Astrocyte (in vitro differentiated cells and primary cell): Measurements from ENCODE around the gene JMJD1C. TPM values are rescaled to one million over a fixed set of nuclear protein-coding genes. Genes with fewer than 3 reads are reported as not detected.

Experiments
- DNase-seq: peaks from one replicate; pipeline ENCODE4 v3.0.0-alpha.2; 2010; ENCODE audit warnings: low read depth
- FAIRE-seq: peaks from 2 replicates; lab custom pipeline; 2011; peaks lifted over from hg19 to GRCh38; lab: Jason Lieb, UNC
- H2AFZ ChIP-seq: 2 replicates; pipeline ENCODE4 v1.6.0; 2012; ENCODE audit warnings: low read depth, low read length, inconsistent platforms
- H3K27ac ChIP-seq: 2 replicates; pipeline ENCODE4 v1.5.1; 2011; ENCODE audit warnings: low read depth, low read length, inconsistent platforms
- H3K27me3 ChIP-seq: 2 replicates; pipeline ENCODE4 v1.6.0; 2011; ENCODE audit warnings: low read length, inconsistent platforms; ENCODE audit not compliant: insufficient read depth
- H3K36me3 ChIP-seq: 2 replicates; pipeline ENCODE4 v1.5.1; 2011; ENCODE audit warnings: low read length, inconsistent platforms; ENCODE audit not compliant: insufficient read depth
- H3K4me1 ChIP-seq: 2 replicates; pipeline ENCODE4 v1.5.1; 2011; ENCODE audit warnings: low read length, inconsistent platforms; ENCODE audit not compliant: insufficient read depth
- H3K4me2 ChIP-seq: 2 replicates; pipeline ENCODE4 v1.6.0; 2012; ENCODE audit warnings: low read length, inconsistent platforms
- H3K4me3 ChIP-seq: 2 replicates; pipeline ENCODE4 v1.5.1; 2011; ENCODE audit warnings: low read depth, mild to moderate bottlenecking, low read length, inconsistent platforms; ENCODE audit not compliant: insufficient read depth
- H3K79me2 ChIP-seq: 2 replicates; pipeline ENCODE4 v1.6.0; 2012; ENCODE audit warnings: mild to moderate bottlenecking, low read length, inconsistent platforms; ENCODE audit not compliant: insufficient read depth
- H3K9ac ChIP-seq: 2 replicates; pipeline ENCODE4 v1.6.0; 2012; ENCODE audit warnings: mild to moderate bottlenecking, low read length, inconsistent platforms
- H3K9me3 ChIP-seq: 2 replicates; pipeline ENCODE4 v1.5.1; 2012; ENCODE audit warnings: low read depth, mild to moderate bottlenecking, low read length, inconsistent platforms; ENCODE audit not compliant: insufficient read depth
- H4K20me1 ChIP-seq: 2 replicates; pipeline ENCODE4 v1.6.0; 2012; ENCODE audit warnings: low read length, inconsistent platforms; ENCODE audit not compliant: insufficient read depth
- H3K27ac Mint-ChIP-seq: one replicate; pipeline ENCODE4 v1.8.0; 2021; ENCODE audit warnings: mild to moderate bottlenecking, mixed read lengths; ENCODE audit not compliant: unreplicated experiment
- H3K27me3 Mint-ChIP-seq: one replicate; pipeline ENCODE4 v1.8.0; 2021; ENCODE audit warnings: low read depth, mixed read lengths; ENCODE audit not compliant: unreplicated experiment
- H3K36me3 Mint-ChIP-seq: one replicate; pipeline ENCODE4 v1.8.0; 2021; ENCODE audit warnings: low read depth, mixed read lengths; ENCODE audit not compliant: unreplicated experiment
- H3K4me1 Mint-ChIP-seq: one replicate; pipeline ENCODE4 v1.8.0; 2021; ENCODE audit warnings: low read depth, mixed read lengths; ENCODE audit not compliant: unreplicated experiment
- H3K4me3 Mint-ChIP-seq: one replicate; pipeline ENCODE4 v1.8.0; 2021; ENCODE audit warnings: mild to moderate bottlenecking, moderate library complexity, mixed read lengths; ENCODE audit not compliant: unreplicated experiment
- H3K9me3 Mint-ChIP-seq: one replicate; pipeline ENCODE4 v1.8.0; 2021; ENCODE audit warnings: mild to moderate bottlenecking, mixed read lengths; ENCODE audit not compliant: unreplicated experiment
- CTCF ChIP-seq: IDR thresholded peaks from 2 replicates; pipeline ENCODE4 v1.5.1; 2011; ENCODE audit warnings: low read depth, mild to moderate bottlenecking, inconsistent platforms, low read length, moderate library complexity; ENCODE audit not compliant: insufficient read depth
- EZH2 ChIP-seq: IDR thresholded peaks from 2 replicates; pipeline ENCODE4 v1.6.1; 2012; ENCODE audit warnings: mild to moderate bottlenecking, low read length, inconsistent platforms; ENCODE audit not compliant: insufficient read depth
- total RNA-seq: library from RNA; stranded (reverse); gene quantifications from 2 replicates; pipeline ENCODE4 v1.2.1, GENCODE V29; 2021

Gene JMJD1C
- total RNA-seq, 1 donor from 2014 or later: 61.0 TPM

GRCh38 chr10:63258920-63259678, 206.7 kb downstream of the JMJD1C start:
- H3K27ac Mint-ChIP-seq: peak overlapping the region; percentile 66
- FAIRE-seq: peak; percentile 41
- peaks cover 88% of the 10 kb centered on the region for H4K20me1 ChIP-seq

GRCh38 chr10:63257778-63258177, 208.0 kb downstream of the JMJD1C start:
- Mint-ChIP-seq H3K27ac (no peak overlapping the region), H3K36me3 (no peaks in the 10 kb centered on the region)
- H3K36me3 ChIP-seq: peaks cover 12% of the 10 kb centered on the region

More at GRCh38 chr10:63258920-63259678, 206.7 kb downstream of the JMJD1C start:
- Histone ChIP-seq H3K27me3 (no peaks in the 10 kb centered on the region), H3K9me3 (no peaks in the 10 kb centered on the region), H3K4me3 (no peak overlapping the region), H3K4me2 (no peak overlapping the region), H3K9ac (no peak overlapping the region), H3K79me2 (peaks cover 99% of the 10 kb centered on the region), H3K36me3 (peaks cover 12% of the 10 kb centered on the region), H2AFZ (no peak overlapping the region), H3K4me1 (peaks cover 4% of the 10 kb centered on the region), H3K27ac (no peak overlapping the region)
- no peaks in the 10 kb centered on the region for H3K27me3 Mint-ChIP-seq
- TF ChIP-seq CTCF: no peak
- no peak for TF ChIP-seq EZH2
- H3K9me3 Mint-ChIP-seq: peaks cover 2% of the 10 kb centered on the region
- no peak overlapping the region for H3K4me3 Mint-ChIP-seq
- DNase-seq: no peak
- no peaks in the 10 kb centered on the region for H3K36me3 Mint-ChIP-seq
- H3K4me1 Mint-ChIP-seq: peaks cover 22% of the 10 kb centered on the region

More at GRCh38 chr10:63257778-63258177, 208.0 kb downstream of the JMJD1C start:
- no peak for DNase-seq
- Histone ChIP-seq H3K27me3 (no peaks in the 10 kb centered on the region), H3K9me3 (no peaks in the 10 kb centered on the region), H2AFZ (no peak overlapping the region), H3K27ac (no peak overlapping the region), H3K4me1 (peaks cover 4% of the 10 kb centered on the region), H3K4me2 (no peak overlapping the region), H3K4me3 (no peak overlapping the region), H3K9ac (no peak overlapping the region), H3K79me2 (peaks cover 99% of the 10 kb centered on the region), H4K20me1 (peaks cover 91% of the 10 kb centered on the region)
- no peak for FAIRE-seq
- H3K4me1 Mint-ChIP-seq: peaks cover 22% of the 10 kb centered on the region
- H3K27me3 Mint-ChIP-seq: no peaks in the 10 kb centered on the region
- H3K4me3 Mint-ChIP-seq: no peak overlapping the region
- TF ChIP-seq EZH2 (no peak), CTCF (no peak)
- peaks cover 2% of the 10 kb centered on the region for H3K9me3 Mint-ChIP-seq
